A549 (cell line): ENCODE data around the gene ITSN1.

Experiments used
- CHD2 ChIP-seq: fragments of 150-350 bp; IDR thresholded peaks from 2 replicates; pipeline ENCODE4 v1.6.1; 2014; ENCODE audit warnings: low read length; ENCODE audit not compliant: partially characterized antibody
- CTCF ChIP-seq: fragments of >200 bp; sonication (Bioruptor Twin); formaldehyde crosslinking; IDR thresholded peaks from 3 replicates; pipeline ENCODE4 v1.5.1; 2016
- KDM1A ChIP-seq: fragments of 200-600 bp; sonication (generic); IDR thresholded peaks from 2 replicates; pipeline ENCODE4 v1.6.1; 2016; ENCODE audit warnings: low read depth, mild to moderate bottlenecking
- POLR2A ChIP-seq: IDR thresholded peaks from 2 replicates; pipeline ENCODE4 v1.6.1; 2012; ENCODE audit warnings: mild to moderate bottlenecking, low read length
- TF ChIP-seq, protein P1 (sequence below): fragments of 150-350 bp; IDR thresholded peaks from 2 replicates; pipeline ENCODE4 v1.6.1; 2014; ENCODE audit warnings: low read depth, mild to moderate bottlenecking, low read length

DNA sequence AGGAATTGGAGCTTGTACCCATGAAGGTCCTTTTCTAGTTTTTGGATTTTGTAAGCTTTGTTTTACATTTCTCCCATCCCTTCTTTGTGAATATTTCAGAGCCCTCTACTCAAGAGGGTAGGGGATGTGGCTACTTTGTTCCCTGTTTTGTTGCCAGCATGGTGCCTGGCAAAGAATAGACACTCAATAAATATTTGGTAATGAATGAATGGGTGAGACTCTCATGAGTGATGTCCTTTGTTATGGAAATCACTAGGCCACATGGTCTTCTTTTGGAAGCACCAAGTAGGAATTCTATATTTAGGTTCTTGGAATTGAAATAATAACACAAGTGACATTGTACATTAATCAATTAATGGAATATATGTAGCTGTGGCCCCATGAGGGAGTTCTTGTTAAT is 300.1 kb downstream of the ITSN1 start:
- no peak for TF ChIP-seq CHD2
- no peak for TF ChIP-seq CTCF
- TF ChIP-seq, protein P1, sequence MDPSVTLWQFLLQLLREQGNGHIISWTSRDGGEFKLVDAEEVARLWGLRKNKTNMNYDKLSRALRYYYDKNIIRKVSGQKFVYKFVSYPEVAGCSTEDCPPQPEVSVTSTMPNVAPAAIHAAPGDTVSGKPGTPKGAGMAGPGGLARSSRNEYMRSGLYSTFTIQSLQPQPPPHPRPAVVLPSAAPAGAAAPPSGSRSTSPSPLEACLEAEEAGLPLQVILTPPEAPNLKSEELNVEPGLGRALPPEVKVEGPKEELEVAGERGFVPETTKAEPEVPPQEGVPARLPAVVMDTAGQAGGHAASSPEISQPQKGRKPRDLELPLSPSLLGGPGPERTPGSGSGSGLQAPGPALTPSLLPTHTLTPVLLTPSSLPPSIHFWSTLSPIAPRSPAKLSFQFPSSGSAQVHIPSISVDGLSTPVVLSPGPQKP, result no peak
- no peak for TF ChIP-seq POLR2A
- TF ChIP-seq KDM1A, result no peak
